NCI-H460 (cell line): ENCODE data around the gene FUT9. TPM values are rescaled to one million over a fixed set of nuclear protein-coding genes. Genes with fewer than 3 reads are reported as not detected.

ENCODE experiments used
- DNase-seq: peaks from one replicate; pipeline ENCODE4 v3.0.0-alpha.2; 2016; ENCODE audit warnings: low read depth; ENCODE audit errors: extremely low read depth
- polyA plus RNA-seq: library from polyadenylated mRNA; depleted of rRNA; stranded (reverse); fragments of >200 nt; gene quantifications from 2 replicates; pipeline ENCODE4 v1.2.3, GENCODE V29; 2014; cell fraction: nucleus; rRNA removed
- total RNA-seq: library from RNA; depleted of rRNA; stranded (reverse); fragments of >200 nt; shearing (Covaris generic); gene quantifications from 2 replicates; pipeline ENCODE4 v1.2.3, GENCODE V29; 2014; rRNA removed

The FUT9 gene
- total RNA-seq: 0.03 and 0.05 TPM in 2 replicates
- 0.70 and 0.76 TPM in 2 replicates for polyA plus RNA-seq

GRCh38 chr6:96015518-96016333 is at the start of gene FUT9:
Gene FUT9, plus strand, starts transcription at chr6:96015974. Its CDS starts 187,182 bp downstream, at chr6:96203156.
- DNase-seq: no peak

DNA sequence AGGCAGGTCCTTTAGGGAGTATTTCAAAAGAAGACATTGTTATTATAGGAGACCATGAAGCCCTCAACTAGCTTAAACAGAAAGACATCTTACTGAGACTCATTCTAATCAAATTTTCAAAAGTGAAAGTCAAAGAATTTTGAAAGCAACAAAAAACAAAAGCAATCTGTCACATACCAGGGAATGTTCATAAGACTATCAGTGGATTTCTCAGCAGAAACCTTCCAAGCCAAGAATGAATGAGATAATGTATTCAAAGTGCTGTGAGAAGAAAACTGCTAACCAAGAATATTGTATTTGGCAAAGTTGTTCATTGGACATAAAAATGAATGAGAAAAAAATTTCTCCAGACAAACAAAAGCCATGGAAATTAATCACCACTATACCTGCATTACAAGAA is 48.2 kb upstream of the FUT9 start:
- no peak for DNase-seq

DNA sequence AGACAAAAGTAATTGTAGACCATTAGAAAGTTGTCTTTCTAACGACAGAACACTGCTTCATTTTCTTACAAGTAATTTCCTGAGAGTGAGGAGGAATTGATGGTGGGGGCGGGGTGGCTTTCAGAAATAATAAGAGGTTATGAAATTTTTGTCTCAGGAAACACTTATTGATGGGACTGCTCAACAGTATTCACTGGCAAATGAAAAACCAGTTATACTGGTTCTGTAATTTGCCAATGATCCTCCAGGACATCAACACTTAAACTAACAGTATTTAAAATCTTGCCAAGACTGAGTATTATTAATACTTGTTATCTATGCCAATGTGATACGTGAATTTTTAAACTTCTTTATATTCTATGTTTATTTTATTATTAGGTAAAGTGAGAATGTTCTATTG is 41.8 kb upstream of the FUT9 start:
- DNase-seq: no peak

DNA sequence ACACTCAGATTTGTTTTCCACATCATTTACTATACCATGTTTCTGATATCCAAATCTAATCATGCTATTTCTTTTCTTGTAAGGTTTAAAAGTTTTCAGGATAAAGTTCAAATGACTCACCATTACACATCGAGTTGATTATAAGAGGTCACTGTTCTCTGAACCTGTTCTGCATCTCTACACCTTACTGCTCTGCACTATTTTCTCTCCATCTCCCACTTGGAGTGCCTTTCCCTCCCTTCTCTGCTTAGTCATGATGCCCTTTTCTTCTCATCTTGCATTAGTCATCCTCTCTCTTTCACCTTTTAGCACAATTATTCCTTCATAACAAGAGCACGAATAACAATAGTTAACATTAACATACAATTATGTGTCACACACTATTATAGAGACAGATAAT is 37.5 kb upstream of the FUT9 start:
- DNase-seq: no peak

DNA sequence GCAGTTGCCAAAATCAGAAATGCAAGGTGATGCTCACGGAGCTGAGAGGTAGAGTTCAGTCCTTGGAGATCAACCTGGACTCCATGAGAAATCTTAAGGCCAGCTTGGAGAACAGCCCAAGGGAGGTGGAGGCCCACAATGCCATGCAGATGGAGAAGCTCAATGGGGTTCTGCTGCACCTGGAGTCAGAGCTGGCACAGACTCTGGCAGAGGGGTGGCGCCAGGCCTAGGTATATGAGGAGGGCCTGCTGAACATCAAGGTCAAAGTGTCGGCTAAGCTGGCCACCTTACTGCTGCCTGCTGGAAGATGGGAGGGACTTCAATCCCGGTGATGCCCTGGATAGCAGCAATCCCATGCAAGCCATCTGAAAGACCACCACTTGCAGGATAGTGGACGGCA is 23.9 kb upstream of the FUT9 start:
- no peak for DNase-seq

DNA sequence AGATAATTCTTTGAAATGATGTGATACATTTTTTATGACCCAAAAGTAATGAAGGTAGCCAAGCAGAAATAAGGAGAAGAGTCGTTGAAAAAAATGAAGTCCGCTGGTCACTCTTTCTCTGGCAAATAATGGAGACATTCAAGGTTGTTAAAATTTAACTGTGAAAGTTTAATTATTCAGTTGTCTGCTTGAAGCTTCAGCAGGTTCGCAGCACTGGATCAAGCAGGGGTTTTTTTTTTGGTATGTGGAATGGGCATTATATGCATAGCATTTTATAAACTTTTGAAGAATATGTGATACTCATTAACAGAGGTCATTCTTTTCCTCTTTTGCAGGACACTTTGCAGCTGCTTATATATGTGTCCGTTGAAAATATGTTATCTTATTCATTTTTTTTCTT is 21.6 kb upstream of the FUT9 start:
- no peak for DNase-seq

GRCh38 chr6:95998133-95998532 is 17.6 kb upstream of the FUT9 start:
- DNase-seq: no peak

GRCh38 chr6:96001891-96002575 is 13.7 kb upstream of the FUT9 start:
- no peak for DNase-seq

DNA sequence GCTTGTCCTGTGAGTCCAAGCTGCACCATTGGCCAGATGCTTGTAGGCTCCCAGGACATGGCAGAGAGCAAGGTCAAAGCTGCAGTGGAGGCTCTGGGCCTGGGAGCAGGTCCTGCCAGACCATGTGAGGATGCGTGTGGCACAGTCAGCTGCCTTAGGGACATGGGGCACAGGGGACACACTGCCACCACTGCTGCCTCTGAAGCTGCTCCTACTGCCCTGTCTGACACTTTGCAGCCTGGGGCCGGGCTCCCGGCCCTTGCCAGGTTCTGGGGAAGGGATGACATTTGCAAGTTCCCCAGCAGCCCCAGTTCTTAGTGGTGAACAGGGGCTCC is 13.2 kb upstream of the FUT9 start:
- DNase-seq: no peak

- no peak for DNase-seq
These were observed 12.9 kb upstream of the FUT9 start for GRCh38 chr6:96002912-96003311.

GRCh38 chr6:96007663-96008062 is 8.1 kb upstream of the FUT9 start:
- DNase-seq: no peak

DNA sequence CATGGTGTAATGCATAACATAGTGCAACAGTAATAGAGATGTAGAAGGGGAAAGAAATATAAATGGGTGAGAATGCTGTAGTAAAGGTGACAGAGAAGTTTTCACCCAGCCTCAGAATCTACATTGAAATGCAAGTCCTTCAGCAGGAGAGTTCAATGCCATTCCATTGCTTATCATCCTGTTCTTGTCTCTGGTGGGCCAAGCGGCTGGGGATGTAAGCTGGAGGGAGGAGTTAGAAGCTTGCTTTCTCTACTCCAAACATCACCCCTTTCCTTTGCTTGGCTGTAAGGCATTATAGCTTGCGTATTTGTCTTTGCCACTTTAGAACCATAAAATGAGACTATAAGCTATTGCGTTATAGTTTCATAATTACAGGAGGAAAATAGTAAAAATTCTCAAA is 2.2 kb upstream of the FUT9 start:
- DNase-seq: no peak

GRCh38 chr6:96014846-96015517 is 792 bp upstream of the FUT9 start:
- no peak for DNase-seq

- no peak for DNase-seq
These were observed 728 bp downstream of the FUT9 start for GRCh38 chr6:96016334-96017069.

- no peak for DNase-seq
These were observed 1.2 kb downstream of the FUT9 start for GRCh38 chr6:96017070-96017359.

GRCh38 chr6:96022225-96022624 is 6.5 kb downstream of the FUT9 start:
- no peak for DNase-seq

DNA sequence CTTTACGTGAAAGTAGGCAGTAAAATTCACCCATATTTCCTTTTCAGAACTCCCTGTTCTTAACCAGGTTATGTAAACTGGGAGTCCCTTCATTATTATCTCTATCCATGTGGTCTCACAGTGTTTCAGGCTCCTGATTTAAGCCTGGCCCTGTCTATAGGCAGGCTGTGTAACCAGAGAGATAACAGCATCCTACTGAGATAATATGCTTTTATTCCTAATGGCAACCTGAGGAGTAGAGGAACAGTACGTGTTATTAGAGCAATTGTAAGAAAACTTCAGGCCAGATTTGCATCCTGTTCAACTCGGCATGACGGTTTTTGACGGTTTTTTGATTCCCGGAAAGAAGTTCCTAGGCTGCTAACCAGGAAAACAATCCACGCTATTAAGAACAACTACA is 16.9 kb downstream of the FUT9 start:
- DNase-seq: no peak

- DNase-seq: no peak
These were observed 35.8 kb downstream of the FUT9 start for GRCh38 chr6:96051555-96051954.

- DNase-seq: no peak
These were observed 42.3 kb downstream of the FUT9 start for GRCh38 chr6:96058082-96058481.

DNA sequence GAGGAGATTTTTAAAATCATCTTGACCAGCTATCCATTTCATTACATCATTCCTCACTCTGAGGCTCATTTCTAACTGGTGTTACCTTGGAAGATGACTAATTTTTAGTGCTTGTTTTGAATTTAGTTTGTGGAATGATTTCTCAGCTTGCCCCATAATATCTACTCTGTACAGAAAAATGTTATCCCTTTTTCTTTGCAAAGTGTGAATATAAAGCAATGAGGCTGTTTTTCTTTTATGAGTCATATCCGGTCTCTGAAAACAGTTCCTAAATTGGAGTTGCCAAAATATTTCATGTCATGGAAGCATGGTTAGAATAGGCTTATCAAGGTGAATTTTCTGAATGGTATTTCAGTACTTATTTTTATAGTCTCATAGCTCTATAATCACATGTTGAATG is 43.8 kb downstream of the FUT9 start:
- DNase-seq: no peak

DNA sequence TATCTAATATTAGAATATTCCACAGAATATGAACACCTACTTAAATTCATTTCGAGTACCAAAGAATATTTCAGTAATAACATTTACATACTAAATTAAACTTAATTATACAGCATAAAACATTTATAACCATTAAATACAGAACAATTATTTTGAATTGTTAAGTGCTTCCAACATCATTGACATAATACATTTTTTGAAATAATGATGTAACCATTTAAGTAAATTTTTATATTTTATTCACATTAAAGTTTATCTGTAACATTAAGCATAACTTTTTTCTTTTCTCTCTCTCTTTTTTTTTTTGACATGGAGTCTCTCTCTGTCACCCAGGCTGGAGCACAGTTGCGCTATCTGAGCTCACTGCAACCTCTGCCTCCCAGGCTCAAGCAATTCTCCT is 44.5 kb downstream of the FUT9 start:
- no peak for DNase-seq
